ENCODE measurements around the gene PLA2G4E.

PLA2G4E gene

DNA sequence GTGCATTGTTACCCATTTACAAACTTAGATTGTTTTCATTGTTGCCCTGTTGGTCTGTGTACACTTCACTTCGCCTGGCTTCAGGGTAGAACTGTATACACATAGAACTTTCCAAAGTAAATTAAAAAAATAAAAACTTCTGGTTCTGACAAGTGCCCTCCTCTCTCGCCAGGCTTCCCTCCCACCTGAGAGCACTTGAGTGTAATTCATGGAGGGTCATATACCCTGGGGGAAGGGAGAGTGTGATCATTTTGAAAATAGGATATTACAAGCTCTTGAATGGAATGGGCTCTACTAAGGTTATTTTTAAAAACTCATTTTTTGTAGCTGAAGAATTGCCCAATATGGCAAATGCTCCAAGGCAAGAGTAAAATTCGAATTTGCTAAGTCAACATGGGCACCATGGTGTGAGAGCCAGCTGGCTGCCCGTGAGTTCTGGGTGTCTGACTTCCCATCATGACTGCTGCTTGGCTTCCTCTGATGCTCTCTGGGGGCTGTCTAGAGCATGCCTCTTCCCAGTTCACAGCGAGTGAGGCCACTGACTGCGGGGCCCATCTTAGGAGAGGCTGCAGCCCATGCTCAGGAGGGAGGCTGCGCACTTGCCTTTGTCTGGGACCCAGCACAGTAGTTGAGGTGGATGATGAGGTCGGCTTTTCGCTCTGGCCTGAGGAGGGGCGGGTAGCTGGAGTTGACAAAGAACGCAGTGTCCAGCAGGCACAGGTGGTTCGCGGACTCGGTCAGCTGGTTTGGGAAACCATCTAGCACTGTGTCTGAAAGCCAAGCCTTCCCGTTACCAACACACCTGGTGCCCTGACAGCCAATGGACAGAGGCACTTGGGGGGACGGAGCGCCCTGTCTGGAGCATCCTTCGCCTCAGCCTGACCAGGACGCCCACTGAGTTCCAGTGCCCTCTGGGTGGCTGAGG lies 35.3 kb downstream of the PLA2G4E start:
- no peaks in the 10 kb centered on the region for H3K4me1 ChIP-seq (ENCODE audit: control insufficient read depth in 1 of 2, insufficient read depth in 1 of 2, low read depth in 1 of 2, low read length in 1 of 2)
- TF ChIP-seq, protein P1, sequence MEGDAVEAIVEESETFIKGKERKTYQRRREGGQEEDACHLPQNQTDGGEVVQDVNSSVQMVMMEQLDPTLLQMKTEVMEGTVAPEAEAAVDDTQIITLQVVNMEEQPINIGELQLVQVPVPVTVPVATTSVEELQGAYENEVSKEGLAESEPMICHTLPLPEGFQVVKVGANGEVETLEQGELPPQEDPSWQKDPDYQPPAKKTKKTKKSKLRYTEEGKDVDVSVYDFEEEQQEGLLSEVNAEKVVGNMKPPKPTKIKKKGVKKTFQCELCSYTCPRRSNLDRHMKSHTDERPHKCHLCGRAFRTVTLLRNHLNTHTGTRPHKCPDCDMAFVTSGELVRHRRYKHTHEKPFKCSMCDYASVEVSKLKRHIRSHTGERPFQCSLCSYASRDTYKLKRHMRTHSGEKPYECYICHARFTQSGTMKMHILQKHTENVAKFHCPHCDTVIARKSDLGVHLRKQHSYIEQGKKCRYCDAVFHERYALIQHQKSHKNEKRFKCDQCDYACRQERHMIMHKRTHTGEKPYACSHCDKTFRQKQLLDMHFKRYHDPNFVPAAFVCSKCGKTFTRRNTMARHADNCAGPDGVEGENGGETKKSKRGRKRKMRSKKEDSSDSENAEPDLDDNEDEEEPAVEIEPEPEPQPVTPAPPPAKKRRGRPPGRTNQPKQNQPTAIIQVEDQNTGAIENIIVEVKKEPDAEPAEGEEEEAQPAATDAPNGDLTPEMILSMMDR (IDR thresholded peaks at IDR 0.05) = no peak
- no peaks in the 10 kb centered on the region for H3K27me3 ChIP-seq
- H3K36me3 ChIP-seq = no peaks in the 10 kb centered on the region
- no peak overlapping the region for H3K4me3 ChIP-seq (ENCODE audit: low read depth in 1 of 2, low read length in 1 of 2)
- no peaks in the 10 kb centered on the region for H3K9me3 ChIP-seq
- no peak overlapping the region for H3K27ac ChIP-seq

DNA sequence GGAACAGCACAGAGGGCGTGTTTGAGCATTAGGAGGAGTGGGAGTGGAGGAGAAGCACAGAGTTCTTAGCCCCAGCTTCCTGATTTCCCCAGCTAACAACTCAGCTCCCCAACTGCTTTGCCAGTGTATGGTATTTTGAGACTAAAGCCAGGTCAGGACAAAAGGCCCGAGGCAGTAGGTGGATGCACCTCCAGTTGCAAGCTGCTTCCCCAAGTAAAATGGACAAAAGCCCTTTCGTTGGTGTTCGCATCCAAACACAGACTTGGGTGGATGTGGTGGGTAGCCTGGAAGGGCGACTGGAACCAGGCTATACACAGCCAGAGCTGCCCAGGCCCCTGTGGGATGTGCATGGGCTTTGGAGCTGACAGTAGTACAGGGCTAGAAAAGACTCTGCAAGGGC lies 36.2 kb downstream of the PLA2G4E start:
- no peak overlapping the region for H3K4me3 ChIP-seq (ENCODE audit: low read depth in 1 of 2, low read length in 1 of 2)
- H3K4me1 ChIP-seq (ENCODE audit: control insufficient read depth in 1 of 2, insufficient read depth in 1 of 2, low read depth in 1 of 2, low read length in 1 of 2) = no peaks in the 10 kb centered on the region
- no peaks in the 10 kb centered on the region for H3K36me3 ChIP-seq
- H3K27me3 ChIP-seq = no peaks in the 10 kb centered on the region
- no peak overlapping the region for H3K27ac ChIP-seq
- TF ChIP-seq, protein P1 (IDR thresholded peaks at IDR 0.05) = no peak
- H3K9me3 ChIP-seq = no peaks in the 10 kb centered on the region

DNA sequence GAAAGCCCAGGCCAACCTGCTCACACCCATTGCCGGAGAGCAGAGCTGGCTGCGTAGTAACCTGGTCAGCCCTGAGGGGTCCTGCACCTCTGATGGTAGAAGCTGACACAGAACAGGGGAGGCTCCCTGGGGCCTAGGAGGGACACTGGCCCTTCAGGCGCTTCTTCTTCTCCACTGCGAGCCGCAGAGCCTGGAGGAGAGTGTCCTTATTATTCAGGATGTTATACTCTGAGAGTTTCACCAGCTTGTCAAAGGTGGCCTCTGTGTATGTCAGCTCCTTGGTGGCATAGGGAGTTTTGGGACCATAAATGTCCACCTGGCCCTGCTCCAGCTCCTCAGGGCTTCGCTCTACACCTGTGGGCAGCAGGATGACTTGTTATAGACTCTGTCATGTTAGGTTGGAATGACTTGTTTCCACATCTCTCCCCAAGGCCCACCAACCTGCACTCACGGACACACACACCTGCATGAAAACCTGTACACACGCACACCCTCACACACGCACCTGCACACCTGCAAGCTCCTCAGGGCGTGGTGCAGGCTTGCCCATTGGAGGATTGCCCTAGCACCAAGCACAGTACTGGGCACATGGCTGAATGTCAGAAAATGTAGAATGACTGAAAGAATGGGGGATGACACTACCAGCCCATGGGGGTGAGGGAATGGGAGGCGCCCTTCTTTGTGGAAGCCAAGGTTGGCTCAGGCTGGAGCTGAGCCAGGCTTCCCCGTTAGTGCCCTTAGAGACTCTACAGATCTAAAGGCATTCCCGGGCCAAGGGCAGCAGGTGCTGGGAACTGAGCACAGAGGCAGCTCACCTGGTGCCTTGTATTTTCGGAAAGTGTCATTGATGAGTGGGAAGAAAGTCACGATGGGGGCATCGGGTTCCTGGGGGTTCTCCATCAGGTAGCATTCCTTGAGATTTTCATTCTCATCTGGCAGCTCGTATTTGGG lies 36.9 kb downstream of the PLA2G4E start:
- Histone ChIP-seq H3K4me3 (ENCODE audit: low read depth in 1 of 2, low read length in 1 of 2) (no peak overlapping the region), H3K27ac (no peak overlapping the region), H3K36me3 (no peaks in the 10 kb centered on the region), H3K4me1 (ENCODE audit: control insufficient read depth in 1 of 2, insufficient read depth in 1 of 2, low read depth in 1 of 2, low read length in 1 of 2) (no peaks in the 10 kb centered on the region), H3K27me3 (no peaks in the 10 kb centered on the region), H3K9me3 (no peaks in the 10 kb centered on the region)
- TF ChIP-seq, protein P1 (IDR thresholded peaks at IDR 0.05) = no peak

DNA sequence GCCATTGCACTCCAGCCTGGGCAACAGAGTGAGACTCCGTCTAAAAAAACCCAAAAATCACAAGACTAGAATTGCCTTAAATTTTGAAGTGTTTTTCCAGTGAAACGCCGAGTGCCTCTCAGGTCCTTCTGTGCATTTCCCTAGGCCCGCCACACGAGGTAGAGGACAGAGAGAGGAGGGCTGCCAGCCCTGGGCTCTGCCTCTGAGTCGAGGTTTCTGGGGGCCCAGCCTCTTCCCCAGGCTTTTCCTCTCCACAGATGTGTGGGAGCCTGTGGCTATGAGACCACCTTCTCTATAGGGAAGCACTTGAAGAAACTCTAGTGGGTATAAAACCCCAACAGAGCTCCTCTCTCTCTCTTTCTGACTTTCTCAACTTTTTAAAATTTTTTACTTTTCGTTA lies 37.6 kb downstream of the PLA2G4E start:
- TF ChIP-seq, protein P1 (IDR thresholded peaks at IDR 0.05) = no peak
- H3K27me3 ChIP-seq = no peaks in the 10 kb centered on the region

DNA sequence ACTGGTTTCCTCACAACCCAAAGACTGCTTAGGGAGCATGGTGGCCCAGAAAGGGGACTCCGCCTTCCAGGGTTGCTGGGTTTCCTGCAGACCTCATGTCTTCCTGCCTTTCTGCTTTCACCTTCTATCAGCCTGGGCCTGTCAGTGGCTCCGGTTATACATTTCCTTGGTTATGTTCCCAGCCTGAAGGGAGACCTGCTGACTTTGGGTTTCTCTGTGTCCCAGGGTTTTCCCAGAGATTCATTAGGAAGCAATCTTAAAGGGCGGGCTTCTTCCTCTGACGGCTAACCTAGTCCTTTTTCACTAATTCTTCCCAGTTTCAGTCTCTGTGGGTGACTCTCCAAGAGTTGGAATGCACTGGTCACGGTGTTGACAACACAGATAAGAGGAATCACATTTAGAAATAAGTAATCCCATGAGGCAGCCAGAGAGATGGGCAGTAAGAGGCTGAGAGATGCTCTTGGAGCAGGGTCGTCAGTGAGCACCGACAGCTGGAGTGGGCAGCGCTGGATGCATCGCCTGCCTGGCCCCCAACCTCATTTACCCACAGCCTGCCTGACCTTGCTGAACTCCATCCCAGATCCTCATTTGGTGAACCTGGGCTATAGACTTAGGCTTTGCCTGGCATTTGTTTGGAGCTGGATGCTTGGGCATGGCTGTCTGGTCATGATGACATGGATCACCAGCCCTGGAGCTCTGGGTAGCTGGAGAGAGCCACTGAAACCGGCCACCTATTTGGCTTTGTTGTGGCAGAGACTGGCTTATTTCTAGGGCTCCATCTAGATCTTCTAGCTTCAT lies 38.5 kb downstream of the PLA2G4E start:
- Histone ChIP-seq H3K27ac (no peak overlapping the region), H3K4me3 (ENCODE audit: low read depth in 1 of 2, low read length in 1 of 2) (no peak overlapping the region), H3K9me3 (no peaks in the 10 kb centered on the region), H3K36me3 (no peaks in the 10 kb centered on the region), H3K27me3 (no peaks in the 10 kb centered on the region), H3K4me1 (ENCODE audit: control insufficient read depth in 1 of 2, insufficient read depth in 1 of 2, low read depth in 1 of 2, low read length in 1 of 2) (no peaks in the 10 kb centered on the region)
- TF ChIP-seq, protein P1 (IDR thresholded peaks at IDR 0.05) = no peak

More for the DNA sequence above, 37.6 kb downstream of the PLA2G4E start:
- Histone ChIP-seq H3K4me3 (ENCODE audit: low read depth in 1 of 2, low read length in 1 of 2) (no peak overlapping the region), H3K9me3 (no peaks in the 10 kb centered on the region), H3K4me1 (ENCODE audit: control insufficient read depth in 1 of 2, insufficient read depth in 1 of 2, low read depth in 1 of 2, low read length in 1 of 2) (no peaks in the 10 kb centered on the region), H3K27ac (no peak overlapping the region), H3K36me3 (no peaks in the 10 kb centered on the region)

Measured in neutrophil (primary cell).